HepG2 (cell line): ENCODE results near the gene UBXN1. TPM values are rescaled to one million over a fixed set of nuclear protein-coding genes. Genes with fewer than 3 reads are reported as not detected.

ENCODE experiments used
- FOXK2 ChIP-seq: fragments of 450-650 bp; IDR thresholded peaks from 2 replicates; pipeline ENCODE4 v1.6.1; 2016
- FOXP1 ChIP-seq, 2 experiments: fragments of 450-650 bp in 1 of 2; IDR thresholded peaks; 2 replicates each; pipeline ENCODE4 v1.6.1; 2017 to 2018; ENCODE audit warnings: antibody characterized with exemption in 1 of 2
- SKI ChIP-seq: fragments of 450-650 bp; IDR thresholded peaks from one replicate; pipeline ENCODE4 v1.6.1; 2018; ENCODE audit warnings: mild to moderate bottlenecking; ENCODE audit not compliant: partially characterized antibody
- SMARCC2 ChIP-seq: fragments of 450-650 bp; IDR thresholded peaks from 2 replicates; pipeline ENCODE4 v1.6.1; 2017; ENCODE audit warnings: antibody characterized with exemption, mild to moderate bottlenecking
- SRSF9 ChIP-seq: fragments of 200-400 bp; formaldehyde crosslinking; IDR thresholded peaks from 2 replicates; pipeline ENCODE4 v1.6.1; 2018; ENCODE audit warnings: borderline replicate concordance, mild to moderate bottlenecking, low read depth, low read length; ENCODE audit not compliant: insufficient read depth, poor library complexity, severe bottlenecking
- ZBTB3 ChIP-seq: sonication (generic); formaldehyde crosslinking; IDR thresholded peaks from 2 replicates; pipeline ENCODE4 v1.4.0; 2020; ENCODE audit warnings: low read depth, mild to moderate bottlenecking, moderate library complexity, missing genetic modification reagents, borderline replicate concordance
- ZNF235 ChIP-seq: sonication (generic); formaldehyde crosslinking; IDR thresholded peaks from 2 replicates; pipeline ENCODE4 v1.8.1; 2023; ENCODE audit warnings: mild to moderate bottlenecking, missing genetic modification reagents, borderline replicate concordance
- ZNF317 ChIP-seq: sonication (generic); formaldehyde crosslinking; IDR thresholded peaks from 2 replicates; pipeline ENCODE4 v1.5.0; 2020; ENCODE audit warnings: mild to moderate bottlenecking, missing genetic modification reagents
- ZNF34 ChIP-seq: sonication (generic); formaldehyde crosslinking; IDR thresholded peaks from 2 replicates; pipeline ENCODE4 v1.4.0; 2020; ENCODE audit warnings: mild to moderate bottlenecking, missing genetic modification reagents, borderline replicate concordance
- ZNF501 ChIP-seq: sonication (generic); formaldehyde crosslinking; IDR thresholded peaks from 2 replicates; pipeline ENCODE4 v1.5.1; 2020; ENCODE audit warnings: mild to moderate bottlenecking, moderate library complexity, missing genetic modification reagents
- ZNF550 ChIP-seq: sonication (generic); formaldehyde crosslinking; IDR thresholded peaks from 2 replicates; pipeline ENCODE4 v1.4.0; 2020; ENCODE audit warnings: mild to moderate bottlenecking, missing genetic modification reagents, borderline replicate concordance
- ZNF646 ChIP-seq: sonication (generic); formaldehyde crosslinking; IDR thresholded peaks from 2 replicates; pipeline ENCODE4 v1.9.0; 2021; ENCODE audit warnings: mild to moderate bottlenecking, missing genetic modification reagents
- ZNF782 ChIP-seq: sonication (generic); formaldehyde crosslinking; IDR thresholded peaks from 2 replicates; pipeline ENCODE4 v1.4.0; 2020; ENCODE audit warnings: missing genetic modification reagents, mild to moderate bottlenecking, borderline replicate concordance
- polyA plus RNA-seq, 8 experiments: library from polyadenylated mRNA; depleted of rRNA in 3 of 8; stranded (reverse) in 7 of 8; unstranded in 1 of 8; fragments of >200 nt; fragmentation: Illumina TruSeq in 4 of 8; extraction: Trizol in 4 of 8; gene quantifications; 2 replicates each; pipeline versions ENCODE4 v1.2.1 to v1.2.3, GENCODE V29; 2011 to 2016; ENCODE audit warnings: low read depth in 4 of 8, missing spikeins in 1 of 8, mixed read lengths in 1 of 8; ENCODE audit not compliant: insufficient read depth in 1 of 8
- total RNA-seq, 5 experiments: library from RNA; depleted of rRNA; stranded (reverse); fragments of >200 nt; fragmentation: Illumina TruSeq; extraction: Trizol; gene quantifications; 2 replicates each; pipeline ENCODE4 v1.2.3, GENCODE V29; 2016; ENCODE audit warnings: low read depth in 1 of 5
- TF ChIP-seq, protein P1 (sequence below): sonication (generic); formaldehyde crosslinking; IDR thresholded peaks from 2 replicates; pipeline ENCODE4 v1.4.0; 2020; ENCODE audit warnings: missing genetic modification reagents, borderline replicate concordance
- TF ChIP-seq, protein P2 (sequence below): sonication (generic); formaldehyde crosslinking; IDR thresholded peaks from 2 replicates; pipeline ENCODE4 v1.4.0; 2020; ENCODE audit warnings: low read depth, mild to moderate bottlenecking, missing genetic modification reagents
- TF ChIP-seq, protein P3 (sequence below): IDR thresholded peaks from 2 replicates; pipeline ENCODE4 v1.6.1; 2016

UBXN1 gene
- total and polyA plus RNA-seq, 2 of the 13 experiments (the other 11 are each of a cell fraction or from before 2014, with no cell fraction given) = 47.5 to 52.4 TPM

DNA sequence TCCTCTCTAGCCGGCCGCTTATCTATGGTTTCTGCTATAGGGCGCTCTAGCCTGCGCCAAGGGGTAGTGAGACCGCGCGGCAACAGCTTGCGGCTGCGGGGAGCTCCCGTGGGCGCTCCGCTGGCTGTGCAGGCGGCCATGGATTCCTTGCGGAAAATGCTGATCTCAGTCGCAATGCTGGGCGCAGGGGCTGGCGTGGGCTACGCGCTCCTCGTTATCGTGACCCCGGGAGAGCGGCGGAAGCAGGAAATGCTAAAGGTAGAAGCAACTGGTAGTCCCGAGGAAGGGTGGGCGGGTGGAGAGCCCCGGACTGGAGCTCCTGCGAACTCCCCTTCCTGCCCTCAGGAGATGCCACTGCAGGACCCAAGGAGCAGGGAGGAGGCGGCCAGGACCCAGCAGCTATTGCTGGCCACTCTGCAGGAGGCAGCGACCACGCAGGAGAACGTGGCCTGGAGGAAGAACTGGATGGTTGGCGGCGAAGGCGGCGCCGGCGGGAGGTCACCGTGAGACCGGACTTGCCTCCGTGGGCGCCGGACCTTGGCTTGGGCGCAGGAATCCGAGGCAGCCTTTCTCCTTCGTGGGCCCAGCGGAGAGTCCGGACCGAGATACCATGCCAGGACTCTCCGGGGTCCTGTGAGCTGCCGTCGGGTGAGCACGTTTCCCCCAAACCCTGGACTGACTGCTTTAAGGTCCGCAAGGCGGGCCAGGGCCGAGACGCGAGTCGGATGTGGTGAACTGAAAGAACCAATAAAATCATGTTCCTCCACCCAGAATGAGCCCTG lies 7.1 kb downstream of the UBXN1 start, which contains the start of the genes LBHD1 and UQCC3 (continued):
- TF ChIP-seq ZNF34 (CRISPR knock-in tag) (no peak), SRSF9 (no peak), ZNF782 (CRISPR knock-in tag) (no peak), ZBTB3 (CRISPR knock-in tag) (no peak), ZNF317 (no peak), ZNF501 (CRISPR knock-in tag) (peak; percentile 78; the same call in 1 of the 2 replicates), ZNF235 (CRISPR knock-in tag) (no peak), FOXP1 (IDR thresholded peaks at IDR 0.05) (no peak), FOXP1 (CRISPR knock-in tag; IDR thresholded peaks at IDR 0.05) (no peak), ZNF550 (peak; percentile 93; the same call in 1 of the 2 replicates), SMARCC2 (no peak), SKI (no peak), FOXK2 (no peak), ZNF646 (CRISPR knock-in tag) (no peak)
- TF ChIP-seq, protein P1, sequence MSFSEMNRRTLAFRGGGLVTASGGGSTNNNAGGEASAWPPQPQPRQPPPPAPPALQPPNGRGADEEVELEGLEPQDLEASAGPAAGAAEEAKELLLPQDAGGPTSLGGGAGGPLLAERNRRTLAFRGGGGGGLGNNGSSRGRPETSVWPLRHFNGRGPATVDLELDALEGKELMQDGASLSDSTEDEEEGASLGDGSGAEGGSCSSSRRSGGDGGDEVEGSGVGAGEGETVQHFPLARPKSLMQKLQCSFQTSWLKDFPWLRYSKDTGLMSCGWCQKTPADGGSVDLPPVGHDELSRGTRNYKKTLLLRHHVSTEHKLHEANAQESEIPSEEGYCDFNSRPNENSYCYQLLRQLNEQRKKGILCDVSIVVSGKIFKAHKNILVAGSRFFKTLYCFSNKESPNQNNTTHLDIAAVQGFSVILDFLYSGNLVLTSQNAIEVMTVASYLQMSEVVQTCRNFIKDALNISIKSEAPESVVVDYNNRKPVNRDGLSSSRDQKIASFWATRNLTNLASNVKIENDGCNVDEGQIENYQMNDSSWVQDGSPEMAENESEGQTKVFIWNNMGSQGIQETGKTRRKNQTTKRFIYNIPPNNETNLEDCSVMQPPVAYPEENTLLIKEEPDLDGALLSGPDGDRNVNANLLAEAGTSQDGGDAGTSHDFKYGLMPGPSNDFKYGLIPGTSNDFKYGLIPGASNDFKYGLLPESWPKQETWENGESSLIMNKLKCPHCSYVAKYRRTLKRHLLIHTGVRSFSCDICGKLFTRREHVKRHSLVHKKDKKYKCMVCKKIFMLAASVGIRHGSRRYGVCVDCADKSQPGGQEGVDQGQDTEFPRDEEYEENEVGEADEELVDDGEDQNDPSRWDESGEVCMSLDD = no peak
- TF ChIP-seq, protein P2, sequence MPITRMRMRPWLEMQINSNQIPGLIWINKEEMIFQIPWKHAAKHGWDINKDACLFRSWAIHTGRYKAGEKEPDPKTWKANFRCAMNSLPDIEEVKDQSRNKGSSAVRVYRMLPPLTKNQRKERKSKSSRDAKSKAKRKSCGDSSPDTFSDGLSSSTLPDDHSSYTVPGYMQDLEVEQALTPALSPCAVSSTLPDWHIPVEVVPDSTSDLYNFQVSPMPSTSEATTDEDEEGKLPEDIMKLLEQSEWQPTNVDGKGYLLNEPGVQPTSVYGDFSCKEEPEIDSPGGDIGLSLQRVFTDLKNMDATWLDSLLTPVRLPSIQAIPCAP = no peak
- TF ChIP-seq, protein P3, sequence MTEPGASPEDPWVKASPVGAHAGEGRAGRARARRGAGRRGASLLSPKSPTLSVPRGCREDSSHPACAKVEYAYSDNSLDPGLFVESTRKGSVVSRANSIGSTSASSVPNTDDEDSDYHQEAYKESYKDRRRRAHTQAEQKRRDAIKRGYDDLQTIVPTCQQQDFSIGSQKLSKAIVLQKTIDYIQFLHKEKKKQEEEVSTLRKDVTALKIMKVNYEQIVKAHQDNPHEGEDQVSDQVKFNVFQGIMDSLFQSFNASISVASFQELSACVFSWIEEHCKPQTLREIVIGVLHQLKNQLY (CRISPR knock-in tag) = no peak
